Tibial artery (tissue), 4 donors: ENCODE results near the gene KRTAP10-1.

Experiments
- DNase-seq, 2 donors: peaks; one replicate each; pipeline ENCODE4 v3.0.0-alpha.2; 2019
- H3K27ac ChIP-seq, 2 donors: fragments of 200-600 bp; sonication (generic) in 1 of 2; 1 replicate in 1 of 2; 2 replicates in 1 of 2; pipeline ENCODE4 v1.5.1; 2018 to 2019; ENCODE audit warnings: mild to moderate bottlenecking in 1 of 2
- H3K27me3 ChIP-seq, 2 donors: fragments of 200-600 bp; sonication (generic) in 1 of 2; one replicate each; pipeline versions ENCODE4 v1.5.1 to v1.6.0; 2016 to 2019
- H3K36me3 ChIP-seq, 3 donors: fragments of 200-600 bp; sonication (generic) in 2 of 3; one replicate each; pipeline ENCODE4 v1.5.1; 2016 to 2019; ENCODE audit warnings: mild to moderate bottlenecking in 2 of 3
- H3K4me1 ChIP-seq, 4 donors: fragments of 200-600 bp; sonication (generic) in 2 of 4; 1 replicate in 3 of 4; 2 replicates in 1 of 4; pipeline ENCODE4 v1.5.1; 2016 to 2019
- H3K4me3 ChIP-seq, 2 donors: fragments of 200-600 bp; sonication (generic) in 1 of 2; 1 replicate in 1 of 2; 2 replicates in 1 of 2; pipeline ENCODE4 v1.5.1; 2018 to 2019; ENCODE audit warnings: mild to moderate bottlenecking in 2 of 2
- H3K9me3 ChIP-seq, 3 donors: fragments of 200-600 bp; sonication (generic) in 1 of 3; one replicate each; pipeline ENCODE4 v1.5.1; 2016 to 2019
- intact Hi-C: fragments of 100-400 bp; cut with DNase I; formaldehyde crosslinking; loops from one replicate; pipeline ENCODE4 v1.15.0; 2023; ENCODE audit warnings: low total_unique reads
- TF ChIP-seq, protein P1 (sequence below), 2 experiments: fragments of 200-600 bp in 1 of 2; fragments of 450-650 bp in 1 of 2; IDR thresholded peaks; one replicate each; pipeline ENCODE4 v1.5.1; 2017 to 2019; ENCODE audit warnings: antibody characterized with exemption in 2 of 2, mild to moderate bottlenecking in 1 of 2, moderate library complexity in 1 of 2

The KRTAP10-1 gene

DNA sequence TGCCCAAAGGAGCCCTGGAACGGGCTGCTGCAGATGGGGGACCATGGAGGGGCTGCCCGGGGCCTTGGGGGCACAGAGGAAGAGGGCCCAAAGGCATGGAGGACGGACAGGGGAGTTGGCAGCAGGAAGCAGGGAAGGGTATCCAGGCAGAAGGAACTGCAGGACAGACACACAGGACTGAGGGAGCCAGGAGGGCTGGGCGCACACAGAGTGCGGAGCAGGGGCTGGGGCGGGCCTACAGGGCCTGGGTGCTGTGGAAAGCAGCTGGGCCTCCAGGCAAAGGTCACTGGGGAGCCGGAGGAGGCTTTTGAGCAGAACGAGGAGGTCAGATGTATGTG is 28.1 kb downstream of the KRTAP10-1 start:
- Histone ChIP-seq H3K9me3 (no peaks in the 10 kb centered on the region), H3K27ac (no peak overlapping the region), H3K36me3 (no peaks in the 10 kb centered on the region), H3K4me3 (no peak overlapping the region), H3K4me1 (peaks cover 0 to 5% (median 2%) of the 10 kb centered on the region in 4 donors), H3K27me3 (peaks cover 0 to 47% of the 10 kb centered on the region in 2 donors)
- TF ChIP-seq, protein P1, sequence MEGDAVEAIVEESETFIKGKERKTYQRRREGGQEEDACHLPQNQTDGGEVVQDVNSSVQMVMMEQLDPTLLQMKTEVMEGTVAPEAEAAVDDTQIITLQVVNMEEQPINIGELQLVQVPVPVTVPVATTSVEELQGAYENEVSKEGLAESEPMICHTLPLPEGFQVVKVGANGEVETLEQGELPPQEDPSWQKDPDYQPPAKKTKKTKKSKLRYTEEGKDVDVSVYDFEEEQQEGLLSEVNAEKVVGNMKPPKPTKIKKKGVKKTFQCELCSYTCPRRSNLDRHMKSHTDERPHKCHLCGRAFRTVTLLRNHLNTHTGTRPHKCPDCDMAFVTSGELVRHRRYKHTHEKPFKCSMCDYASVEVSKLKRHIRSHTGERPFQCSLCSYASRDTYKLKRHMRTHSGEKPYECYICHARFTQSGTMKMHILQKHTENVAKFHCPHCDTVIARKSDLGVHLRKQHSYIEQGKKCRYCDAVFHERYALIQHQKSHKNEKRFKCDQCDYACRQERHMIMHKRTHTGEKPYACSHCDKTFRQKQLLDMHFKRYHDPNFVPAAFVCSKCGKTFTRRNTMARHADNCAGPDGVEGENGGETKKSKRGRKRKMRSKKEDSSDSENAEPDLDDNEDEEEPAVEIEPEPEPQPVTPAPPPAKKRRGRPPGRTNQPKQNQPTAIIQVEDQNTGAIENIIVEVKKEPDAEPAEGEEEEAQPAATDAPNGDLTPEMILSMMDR (IDR thresholded peaks at IDR 0.05): no peak
- no peak for DNase-seq
- intact Hi-C loops: no loop called here

DNA sequence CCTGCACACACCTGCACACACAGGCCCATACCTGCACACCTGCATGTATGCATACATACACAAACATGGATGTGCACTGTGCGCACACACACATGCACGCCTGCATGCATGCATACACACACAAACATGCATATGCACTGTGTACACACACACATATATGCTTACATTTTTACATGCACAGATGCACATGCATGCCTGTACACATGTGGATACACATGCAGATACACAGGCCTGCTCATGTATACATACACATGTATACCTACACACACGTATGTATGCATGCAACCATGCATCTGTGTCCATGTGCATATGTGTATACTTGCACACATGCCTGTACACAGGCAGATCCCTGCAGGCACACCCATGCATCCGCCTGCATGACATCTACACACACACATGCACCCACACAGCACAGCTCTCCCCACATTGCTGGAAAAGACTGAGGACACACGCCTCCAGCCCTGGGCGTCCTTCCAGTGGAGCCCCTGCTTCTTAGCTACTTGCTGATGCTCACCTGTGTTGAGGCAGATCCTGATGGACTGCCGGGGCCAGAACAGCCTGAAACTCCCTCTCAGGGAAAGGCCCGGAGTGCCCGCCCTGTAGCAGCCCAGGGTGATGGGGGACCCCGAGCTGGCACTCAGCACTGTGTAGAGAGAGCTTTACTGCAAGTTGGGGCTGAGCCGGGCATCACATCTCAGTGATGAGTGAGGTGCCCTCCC is 28.6 kb downstream of the KRTAP10-1 start:
- intact Hi-C loops: no loop called here
- Histone ChIP-seq H3K27me3 (peaks cover 0 to 51% of the 10 kb centered on the region in 2 donors), H3K36me3 (no peaks in the 10 kb centered on the region), H3K9me3 (no peaks in the 10 kb centered on the region), H3K27ac (no peak overlapping the region), H3K4me3 (no peak overlapping the region), H3K4me1 (peaks cover 0 to 5% (median 2%) of the 10 kb centered on the region in 4 donors)
- no peak for DNase-seq
- TF ChIP-seq, protein P1 (IDR thresholded peaks at IDR 0.05): no peak

DNA sequence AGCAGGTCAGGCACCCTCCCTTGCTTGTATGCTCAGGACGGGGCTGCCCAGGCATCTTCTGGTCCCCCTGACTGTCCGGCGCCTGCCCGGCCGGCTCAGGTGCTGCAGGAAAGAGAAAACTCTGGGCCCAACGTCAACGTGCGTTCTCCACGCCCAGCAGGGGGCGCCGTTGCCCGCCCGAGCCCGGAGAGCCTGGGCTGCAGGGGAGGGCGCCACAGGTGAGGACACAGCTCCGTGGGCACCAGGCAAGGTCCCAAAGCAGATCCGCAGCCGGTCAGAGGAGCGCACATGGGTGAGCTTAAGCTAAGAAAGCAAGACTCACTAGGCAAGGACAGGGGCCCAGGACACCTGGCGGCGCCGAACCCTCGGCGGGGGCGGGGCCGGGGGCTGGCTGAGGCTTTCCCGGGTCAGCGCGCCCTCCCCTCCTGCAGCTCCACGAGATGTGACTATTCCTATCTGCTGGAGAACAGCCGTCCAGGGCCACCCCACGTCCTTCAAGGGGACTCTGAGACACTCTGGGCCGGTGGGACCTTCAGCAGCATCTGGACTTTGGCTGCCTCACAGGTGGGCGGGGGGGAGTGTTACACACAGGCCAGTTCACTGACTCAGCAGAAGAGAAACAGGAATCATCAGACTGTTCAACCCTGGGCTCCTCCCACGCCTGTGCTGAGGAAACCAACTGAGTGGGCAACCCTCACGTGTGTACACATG is 29.3 kb downstream of the KRTAP10-1 start:
- intact Hi-C loops: no loop called here
- TF ChIP-seq, protein P1 (IDR thresholded peaks at IDR 0.05): peak; percentile 41 to 49
- peak in 1 of 2 donors; percentile 67 for DNase-seq
- no peak overlapping the region for H3K27ac ChIP-seq
- H3K9me3 ChIP-seq: no peaks in the 10 kb centered on the region
- peaks cover 0 to 55% of the 10 kb centered on the region in 2 donors for H3K27me3 ChIP-seq
- H3K4me3 ChIP-seq: no peak overlapping the region
- H3K4me1 ChIP-seq: peaks cover 0 to 5% (median 2%) of the 10 kb centered on the region in 4 donors
- H3K36me3 ChIP-seq: no peaks in the 10 kb centered on the region

DNA sequence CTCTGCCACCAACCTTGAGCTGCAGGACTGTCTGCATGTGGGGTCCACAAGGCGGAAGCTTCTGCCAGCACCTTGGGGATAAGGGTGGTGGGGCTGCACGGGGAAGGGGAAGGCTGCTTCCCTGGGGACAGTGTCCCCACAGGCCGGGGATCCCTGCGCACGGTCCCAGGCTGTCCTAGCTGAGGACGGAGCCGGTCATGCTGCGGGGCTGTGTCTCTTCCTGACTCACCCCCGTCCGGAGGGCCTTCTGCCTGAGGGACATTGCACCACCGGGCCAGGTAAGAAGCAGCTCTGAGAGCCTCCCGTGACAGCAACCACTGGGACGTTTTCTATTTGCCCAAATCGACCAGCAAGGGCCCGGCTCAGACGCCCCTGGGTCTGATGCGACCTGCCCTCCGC is 29.9 kb downstream of the KRTAP10-1 start:
- H3K27me3 ChIP-seq: peaks cover 0 to 55% of the 10 kb centered on the region in 2 donors
- intact Hi-C loops: no loop called here
- no peaks in the 10 kb centered on the region for H3K9me3 ChIP-seq
- H3K4me3 ChIP-seq: no peak overlapping the region
- H3K4me1 ChIP-seq: peaks cover 0 to 5% (median 2%) of the 10 kb centered on the region in 4 donors
- DNase-seq: no peak
- TF ChIP-seq, protein P1 (IDR thresholded peaks at IDR 0.05): no peak
- H3K27ac ChIP-seq: no peak overlapping the region
- H3K36me3 ChIP-seq: no peaks in the 10 kb centered on the region

DNA sequence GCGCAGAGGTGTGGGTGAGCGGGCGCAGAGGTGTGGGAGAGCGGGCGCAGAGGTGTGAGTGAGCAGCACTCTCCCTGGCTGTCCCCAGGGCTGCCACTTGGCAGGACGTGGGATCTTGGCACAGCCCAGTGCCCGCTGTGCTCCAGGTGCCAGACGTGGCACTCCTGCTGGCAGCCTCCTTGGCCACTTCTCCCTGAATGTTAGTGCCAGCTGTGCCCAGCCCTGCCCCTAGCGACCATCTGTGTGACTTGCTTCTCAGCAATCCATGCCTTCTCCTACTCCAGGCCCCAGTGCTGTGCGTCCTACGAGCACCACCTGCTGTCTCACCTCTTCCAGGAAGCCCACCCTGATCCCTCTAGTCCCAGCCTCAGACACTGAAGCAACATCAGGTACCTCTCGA is 30.5 kb downstream of the KRTAP10-1 start:
- Histone ChIP-seq H3K4me3 (no peak overlapping the region), H3K36me3 (no peaks in the 10 kb centered on the region), H3K27me3 (peaks cover 0 to 55% of the 10 kb centered on the region in 2 donors), H3K27ac (no peak overlapping the region), H3K4me1 (peaks cover 0 to 5% (median 2%) of the 10 kb centered on the region in 4 donors), H3K9me3 (no peaks in the 10 kb centered on the region)
- TF ChIP-seq, protein P1 (IDR thresholded peaks at IDR 0.05): no peak
- DNase-seq: no peak
- intact Hi-C loops: no loop called here
